Measurements from ENCODE around the gene BCL11A.

- TF ChIP-seq EZH2 (IDR thresholded peaks at IDR 0.05; ENCODE audit: insufficient read depth, poor library complexity, severe bottlenecking) (no peak), EZH2phosphoT487 (IDR thresholded peaks at IDR 0.05; ENCODE audit: insufficient read depth, low read depth) (no peak)
Observed at GRCh38 chr2:60529136-60529784, 24.2 kb downstream of the BCL11A start.

Data from GM23248 (cell line).